HepG2 (cell line): ENCODE results near the gene ARMH1. TPM values are rescaled to one million over a fixed set of nuclear protein-coding genes. Genes with fewer than 3 reads are reported as not detected.

ENCODE experiments used
- ATAC-seq: fragments of 200-7000 bp; cut with Tn5 transposase; 3 replicates; pipeline ENCODE4 v1.9.1; 2020; ENCODE audit warnings: mild to moderate bottlenecking, moderate library complexity
- BruUV-seq: library from RNA; stranded (reverse); fragments of 400-500 nt; replicated peaks from 2 replicates; lab custom pipeline; 2021; lab: Mats Ljungman, UMichigan
- CTCF ChIA-PET: fragments of 300-600 bp; formaldehyde crosslinking; extraction: SDS; loops from one replicate; lab custom pipeline; 2021; ENCODE audit warnings: low total read pairs, inconsistent platforms, low intra/inter-chr PET ratio; lab: Yijun Ruan, JAX
- POLR2A ChIA-PET: fragments of 350-600 bp; sonication (Branson Sonifier 250); formaldehyde crosslinking; loops from one replicate; lab custom pipeline; 2020; ENCODE audit warnings: antibody characterized with exemption, inconsistent platforms; lab: Yijun Ruan, JAX
- DNase-seq: peaks from one replicate; pipeline ENCODE4 v3.0.0-alpha.2; 2015; ENCODE audit warnings: low spot score
- FAIRE-seq: peaks from 3 replicates; lab custom pipeline; 2011; peaks lifted over from hg19 to GRCh38; lab: Jason Lieb, UNC
- H2AFZ ChIP-seq: one replicate; pipeline ENCODE4 v1.6.1; 2011; ENCODE audit warnings: low read length, inconsistent platforms
- H3K27ac ChIP-seq: fragments of 300-600 bp; 3 replicates; pipeline ENCODE4 v1.8.0; 2011; ENCODE audit warnings: mixed run types, mild to moderate bottlenecking, mixed read lengths, low read length, inconsistent platforms; ENCODE audit not compliant: insufficient read depth; ENCODE audit errors: extremely low read length
- H3K27me3 ChIP-seq, 2 experiments: fragments of 200-600 bp in 1 of 2; 2 replicates in 1 of 2; 3 replicates in 1 of 2; pipeline versions ENCODE4 v1.6.0 to v1.8.0; 2011; ENCODE audit warnings: low read length in 2 of 2, mild to moderate bottlenecking in 2 of 2, moderate library complexity in 2 of 2, inconsistent platforms in 1 of 2; ENCODE audit not compliant: insufficient read depth in 2 of 2, control insufficient read depth in 1 of 2
- H3K36me3 ChIP-seq, 2 experiments: fragments of 200-600 bp in 1 of 2; replicated peaks in 1 of 2; 2 replicates in 1 of 2; 3 replicates in 1 of 2; pipeline versions ENCODE4 v1.5.1 to v1.8.0; 2011; ENCODE audit warnings: low read length in 2 of 2, inconsistent platforms in 1 of 2; ENCODE audit not compliant: insufficient read depth in 2 of 2, control insufficient read depth in 1 of 2
- H3K4me1 ChIP-seq: 2 replicates; pipeline ENCODE4 v1.5.1; 2012; ENCODE audit warnings: low read length, inconsistent platforms; ENCODE audit not compliant: insufficient read depth
- H3K4me2 ChIP-seq: 2 replicates; pipeline ENCODE4 v1.6.0; 2011; ENCODE audit warnings: low read depth, low read length, inconsistent platforms
- H3K4me3 ChIP-seq, 3 experiments: fragments of 200-600 bp in 1 of 3; sonication (generic), shearing (Covaris generic) in 1 of 3; replicated peaks in 1 of 3; 2 replicates each; pipeline ENCODE4 v1.5.1; 2011 to 2016; ENCODE audit warnings: low read length in 3 of 3, inconsistent platforms in 2 of 3, low read depth in 2 of 3, mild to moderate bottlenecking in 2 of 3, control low read depth in 1 of 3, mixed read lengths in 1 of 3; ENCODE audit not compliant: insufficient read depth in 1 of 3
- H3K79me2 ChIP-seq: one replicate; pipeline ENCODE4 v1.6.1; 2011; ENCODE audit warnings: low read length, inconsistent platforms; ENCODE audit not compliant: insufficient read depth
- H3K9ac ChIP-seq: 2 replicates; pipeline ENCODE4 v1.6.0; 2011; ENCODE audit warnings: mild to moderate bottlenecking, low read depth, low read length, inconsistent platforms; ENCODE audit not compliant: insufficient read depth
- H3K9me3 ChIP-seq: 2 replicates; pipeline ENCODE4 v1.5.1; 2012; ENCODE audit warnings: mild to moderate bottlenecking, low read length
- H4K20me1 ChIP-seq: 2 replicates; pipeline ENCODE4 v1.6.0; 2011; ENCODE audit warnings: inconsistent platforms, mild to moderate bottlenecking, low read length, moderate library complexity; ENCODE audit not compliant: insufficient read depth
- CAMTA2 ChIP-seq: sonication (generic); formaldehyde crosslinking; IDR thresholded peaks from 2 replicates; pipeline ENCODE4 v1.4.0; 2020; ENCODE audit warnings: mild to moderate bottlenecking, missing genetic modification reagents, borderline replicate concordance
- ELF1 ChIP-seq: sonication (generic); formaldehyde crosslinking; IDR thresholded peaks from 2 replicates; pipeline ENCODE4 v1.4.0; 2020; ENCODE audit warnings: missing genetic modification reagents
- FOXM1 ChIP-seq: sonication (generic); formaldehyde crosslinking; IDR thresholded peaks from 2 replicates; pipeline ENCODE4 v1.5.0; 2020; ENCODE audit warnings: missing genetic modification reagents
- HNRNPL ChIP-seq: fragments of 200-400 bp; formaldehyde crosslinking; IDR thresholded peaks from 2 replicates; pipeline ENCODE4 v1.6.1; 2017; ENCODE audit warnings: mild to moderate bottlenecking, low read depth, low read length
- SP4 ChIP-seq: sonication (generic); formaldehyde crosslinking; IDR thresholded peaks from 2 replicates; pipeline ENCODE4 v1.8.1; 2023; ENCODE audit warnings: mild to moderate bottlenecking, missing genetic modification reagents
- U2AF1 ChIP-seq: fragments of 200-400 bp; formaldehyde crosslinking; optimal IDR thresholded peaks from 2 replicates; pipeline ENCODE3; 2017; ENCODE audit warnings: mild to moderate bottlenecking, low read depth, low read length
- ZNF788 ChIP-seq: sonication (generic); formaldehyde crosslinking; IDR thresholded peaks from 2 replicates; pipeline ENCODE4 v1.5.0; 2020; ENCODE audit warnings: mild to moderate bottlenecking, missing genetic modification reagents, borderline replicate concordance
- ZSCAN25 ChIP-seq: sonication (generic); formaldehyde crosslinking; IDR thresholded peaks from 2 replicates; pipeline ENCODE4 v1.8.0; 2022; ENCODE audit warnings: mild to moderate bottlenecking, missing genetic modification reagents
- WGBS: methylation state at CpG from one replicate; pipeline ENCODE4 v1.1.6; 2017; ENCODE audit warnings: low lambda C conversion rate; 5-methylcytosine and 5-hydroxymethylcytosine counted together
- in situ Hi-C: cut with HindIII; loops from 2 replicates; pipeline ENCODE4 v1.10.0; 2017; ENCODE audit warnings: low pct_unique_long_range_greater_than_20kb; ENCODE audit not compliant: extremely low pct_ligation_motif_present
- intact Hi-C: fragments of 100-400 bp; cut with micrococcal nuclease; formaldehyde crosslinking; loops from one replicate; pipeline ENCODE4 v1.10.0; 2022; ENCODE audit not compliant: unreplicated experiment
- polyA plus RNA-seq, 8 experiments: library from polyadenylated mRNA; depleted of rRNA in 3 of 8; stranded (reverse) in 7 of 8; unstranded in 1 of 8; fragments of >200 nt; fragmentation: Illumina TruSeq in 4 of 8; extraction: Trizol in 4 of 8; gene quantifications; 2 replicates each; pipeline versions ENCODE4 v1.2.1 to v1.2.3, GENCODE V29; 2011 to 2016; ENCODE audit warnings: low read depth in 4 of 8, missing spikeins in 1 of 8, mixed read lengths in 1 of 8; ENCODE audit not compliant: insufficient read depth in 1 of 8
- total RNA-seq, 5 experiments: library from RNA; depleted of rRNA; stranded (reverse); fragments of >200 nt; fragmentation: Illumina TruSeq; extraction: Trizol; gene quantifications; 2 replicates each; pipeline ENCODE4 v1.2.3, GENCODE V29; 2016; ENCODE audit warnings: low read depth in 1 of 5
- TF ChIP-seq, protein P1 (sequence below): sonication (generic); formaldehyde crosslinking; IDR thresholded peaks from 2 replicates; pipeline ENCODE4 v1.4.0; 2020; ENCODE audit warnings: mild to moderate bottlenecking, missing genetic modification reagents
- TF ChIP-seq, protein P2 (sequence below): sonication (generic); formaldehyde crosslinking; IDR thresholded peaks from 2 replicates; pipeline ENCODE4 v1.5.0; 2020; ENCODE audit warnings: mild to moderate bottlenecking, missing genetic modification reagents, borderline replicate concordance

The ARMH1 gene
- total and polyA plus RNA-seq, 2 of the 13 experiments (the other 11 are each of a cell fraction or from before 2014, with no cell fraction given) = 0.69 TPM; not detected in 1

DNA sequence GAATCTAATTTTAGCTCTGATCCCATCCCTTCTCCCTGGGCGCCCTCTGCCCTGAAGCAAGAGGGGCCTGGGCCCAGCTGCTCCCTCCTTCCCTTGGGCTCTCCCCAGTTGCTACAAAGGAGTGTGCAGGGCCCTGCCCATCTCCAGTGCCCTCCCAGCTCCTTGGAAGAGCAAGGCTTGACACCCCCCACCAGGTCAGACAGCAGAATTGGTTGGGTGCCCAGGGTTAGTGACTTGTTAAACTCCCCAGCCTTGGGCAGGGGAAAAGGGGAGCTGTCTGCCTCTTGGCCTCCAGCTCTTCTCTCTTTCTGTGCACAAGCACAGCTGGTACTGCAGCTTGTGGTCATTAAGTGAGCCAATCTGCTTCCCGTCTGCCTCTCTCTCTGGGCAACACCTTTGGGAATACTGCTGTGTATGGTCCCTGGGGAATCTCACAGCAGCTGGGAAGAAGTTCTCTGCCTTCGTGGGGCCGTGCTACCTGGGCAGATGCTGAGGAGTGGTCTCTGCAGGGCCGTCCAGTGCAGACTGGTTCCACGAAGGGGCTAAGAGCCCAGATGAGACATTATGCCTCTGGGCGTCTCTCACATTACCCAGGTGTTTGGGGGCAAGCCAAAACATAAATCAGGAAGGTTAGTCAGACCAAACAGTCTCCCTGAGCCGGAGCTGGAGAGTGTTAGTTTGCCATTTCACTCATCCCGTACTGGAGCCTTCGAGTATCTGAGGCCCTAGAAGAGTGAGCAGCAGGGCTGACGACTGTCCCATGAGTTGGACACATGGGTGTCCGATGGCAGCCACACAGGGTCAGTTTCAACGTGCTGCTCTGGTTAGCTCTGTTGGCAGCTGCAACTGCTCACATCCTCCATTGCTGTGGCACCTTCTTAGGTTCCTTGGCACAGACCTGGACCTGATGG is 37.6 kb upstream of the ARMH1 start:
- ATAC-seq (no peak), DNase-seq (no peak), FAIRE-seq (no peak)
- Histone ChIP-seq H3K4me1 (peaks cover 26% of the 10 kb centered on the region), H3K9me3 (no peaks in the 10 kb centered on the region), H4K20me1 (no peaks in the 10 kb centered on the region), H3K27me3 (no peaks in the 10 kb centered on the region), H3K4me3 (no peak overlapping the region), H3K9ac (no peak overlapping the region), H2AFZ (no peak overlapping the region), H3K27ac (no peak overlapping the region), H3K4me2 (no peak overlapping the region), H3K36me3 (peaks cover 50 to 86% of the 10 kb centered on the region in 2 experiments), H3K79me2 (peaks cover 21% of the 10 kb centered on the region)
- in situ Hi-C loops = no loop called here
- no TSS peak for BruUV-seq
- TF ChIP-seq, protein P1, sequence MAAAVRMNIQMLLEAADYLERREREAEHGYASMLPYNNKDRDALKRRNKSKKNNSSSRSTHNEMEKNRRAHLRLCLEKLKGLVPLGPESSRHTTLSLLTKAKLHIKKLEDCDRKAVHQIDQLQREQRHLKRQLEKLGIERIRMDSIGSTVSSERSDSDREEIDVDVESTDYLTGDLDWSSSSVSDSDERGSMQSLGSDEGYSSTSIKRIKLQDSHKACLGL (CRISPR knock-in tag) = no peak
- TF ChIP-seq ELF1 (no peak), FOXM1 (CRISPR knock-in tag) (no peak), ZNF788 (CRISPR knock-in tag) (no peak), SP4 (CRISPR knock-in tag) (no peak), CAMTA2 (no peak), ZSCAN25 (CRISPR knock-in tag) (no peak), HNRNPL (no peak), U2AF1 (no peak)
- TF ChIP-seq, protein P2, sequence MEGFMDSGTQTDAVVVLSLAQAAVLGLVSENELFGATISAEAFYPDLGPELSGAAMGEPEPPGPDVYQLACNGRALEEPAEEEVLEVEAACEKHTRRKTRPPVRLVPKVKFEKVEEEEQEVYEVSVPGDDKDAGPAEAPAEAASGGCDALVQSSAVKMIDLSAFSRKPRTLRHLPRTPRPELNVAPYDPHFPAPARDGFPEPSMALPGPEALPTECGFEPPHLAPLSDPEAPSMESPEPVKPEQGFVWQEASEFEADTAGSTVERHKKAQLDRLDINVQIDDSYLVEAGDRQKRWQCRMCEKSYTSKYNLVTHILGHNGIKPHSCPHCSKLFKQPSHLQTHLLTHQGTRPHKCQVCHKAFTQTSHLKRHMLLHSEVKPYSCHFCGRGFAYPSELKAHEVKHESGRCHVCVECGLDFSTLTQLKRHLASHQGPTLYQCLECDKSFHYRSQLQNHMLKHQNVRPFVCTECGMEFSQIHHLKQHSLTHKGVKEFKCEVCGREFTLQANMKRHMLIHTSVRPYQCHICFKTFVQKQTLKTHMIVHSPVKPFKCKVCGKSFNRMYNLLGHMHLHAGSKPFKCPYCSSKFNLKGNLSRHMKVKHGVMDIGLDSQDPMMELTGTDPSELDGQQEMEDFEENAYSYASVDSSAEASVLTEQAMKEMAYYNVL (CRISPR knock-in tag) = no peak
- CTCF ChIA-PET = no interaction called here
- POLR2A ChIA-PET = interaction anchor here (1.2 to 1.5 kb wide), 2 partner anchors 10 to 37 kb away, joined by 5 to 6 read pairs; partner anchors contain the start of genes ARMH1 and TMEM53
- WGBS = 96% methylated on average over 8 of the region's 13 CpGs
- intact Hi-C loops = no loop called here
